Pons (tissue), 1 donor: ENCODE measurements around the gene ZNF808.
"Not testable (repeated sequence)": the region's sequence is repeated elsewhere in the genome, so short reads cannot be mapped to it uniquely, and the experiment has no call there.

ENCODE experiments used
- DNase-seq: peaks from one replicate; pipeline ENCODE4 v3.0.0-alpha.2; 2016; ENCODE audit warnings: low spot score

Gene ZNF808

GRCh38 chr19:52527134-52527955 lies at the start of gene ZNF808:
Gene ZNF808, plus strand, starts transcription at chr19:52527668. Its CDS starts 15,617 bp downstream, at chr19:52543285.
- DNase-seq, result peak; percentile 77

GRCh38 chr19:52484111-52484743 lies 43.2 kb upstream of the ZNF808 start:
- not testable (repeated sequence) for DNase-seq

DNA sequence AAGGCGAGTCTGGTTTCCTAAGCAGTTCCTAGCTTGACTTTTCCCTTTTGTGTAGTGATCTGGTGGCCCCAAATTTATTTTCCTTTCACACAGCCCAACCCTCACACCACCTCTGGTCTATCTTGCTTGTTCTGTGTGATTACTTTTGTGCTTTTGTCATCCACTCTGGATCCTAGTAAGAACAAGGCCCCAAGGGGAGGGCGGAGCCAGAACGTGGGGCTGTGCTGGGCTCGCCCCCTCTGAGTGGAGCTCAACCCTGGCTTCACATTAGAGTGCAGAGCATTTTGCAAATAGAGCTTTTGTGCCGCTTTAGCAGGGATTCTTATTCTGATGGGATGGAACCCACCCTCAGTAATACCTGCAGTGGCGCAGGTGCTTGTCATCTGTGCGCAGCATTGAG lies 42.4 kb upstream of the ZNF808 start:
- not testable (repeated sequence) for DNase-seq

DNA sequence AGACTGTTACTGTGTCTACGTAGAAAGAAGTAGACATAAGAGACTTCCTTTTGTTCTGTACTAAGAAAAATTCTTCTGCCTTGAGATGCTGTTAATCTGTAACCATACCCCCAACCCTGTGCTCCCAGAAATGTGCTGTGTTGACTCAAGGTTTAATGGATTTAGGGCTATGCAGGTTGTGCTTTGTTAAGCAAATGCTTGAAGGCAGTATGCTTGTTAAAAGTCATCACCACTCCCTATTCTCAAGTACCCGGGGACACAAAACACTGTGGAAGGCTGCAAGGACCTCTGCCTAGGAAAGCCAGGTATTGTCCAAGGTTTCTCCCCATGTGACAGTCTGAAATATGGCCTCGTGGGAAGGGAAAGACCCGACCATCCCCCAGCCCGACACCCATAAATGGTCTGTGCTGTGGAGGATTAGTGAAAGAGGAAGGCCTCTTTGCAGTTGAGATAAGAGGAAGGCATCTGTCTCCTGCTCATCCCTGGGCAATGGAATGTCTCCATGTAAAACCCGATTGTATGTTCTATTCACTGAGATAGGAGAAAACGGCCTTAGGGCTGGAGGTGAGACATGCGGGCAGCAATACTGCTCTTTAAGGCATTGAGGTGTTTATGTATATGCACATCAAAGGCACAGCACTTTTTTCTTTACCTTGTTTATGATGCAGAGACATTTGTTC lies 41.8 kb upstream of the ZNF808 start:
- not testable (repeated sequence) for DNase-seq

DNA sequence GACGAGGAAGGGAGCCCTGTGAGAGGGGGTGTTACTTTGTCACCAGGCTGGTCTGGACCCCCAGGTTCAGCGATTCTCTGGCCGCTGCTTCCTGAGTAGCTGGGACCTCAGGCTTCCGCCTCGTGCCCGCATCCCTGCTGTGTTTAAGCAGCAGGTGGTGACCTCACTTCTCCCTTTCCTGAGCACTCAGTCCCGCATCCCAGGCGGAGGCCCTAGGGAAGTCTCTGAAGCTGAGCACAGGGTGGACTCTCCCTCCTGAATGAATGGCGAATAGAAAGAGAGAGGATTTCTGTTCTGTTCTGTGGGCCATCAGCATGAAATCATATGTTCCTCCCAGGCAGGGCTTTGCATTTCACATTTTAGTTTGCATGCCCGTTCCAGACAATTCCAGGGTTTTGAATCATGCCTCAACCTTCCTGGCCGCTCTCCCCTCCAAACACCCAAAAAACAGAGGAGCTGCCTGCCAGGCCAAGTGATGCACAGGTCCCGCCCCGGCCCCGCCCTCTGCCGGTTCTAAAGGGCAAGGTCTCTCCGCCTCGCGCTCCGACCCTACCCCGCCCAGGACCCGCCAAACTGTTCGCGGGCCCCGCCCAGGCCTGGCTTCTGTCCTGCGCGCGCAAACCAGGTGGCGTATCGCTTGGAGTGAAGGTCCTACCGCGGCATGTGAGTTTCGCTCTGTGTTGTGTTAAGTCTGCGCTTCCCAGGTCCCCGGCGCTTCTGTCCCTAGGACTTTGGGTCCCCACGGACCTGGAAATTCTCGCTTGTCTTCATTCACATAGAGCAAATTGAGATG lies 35.1 kb upstream of the ZNF808 start:
- no peak for DNase-seq

GRCh38 chr19:52492994-52493470 lies 34.4 kb upstream of the ZNF808 start:
- no peak for DNase-seq

- no peak for DNase-seq
Measured at GRCh38 chr19:52494518-52494917, 33.0 kb upstream of the ZNF808 start.

DNA sequence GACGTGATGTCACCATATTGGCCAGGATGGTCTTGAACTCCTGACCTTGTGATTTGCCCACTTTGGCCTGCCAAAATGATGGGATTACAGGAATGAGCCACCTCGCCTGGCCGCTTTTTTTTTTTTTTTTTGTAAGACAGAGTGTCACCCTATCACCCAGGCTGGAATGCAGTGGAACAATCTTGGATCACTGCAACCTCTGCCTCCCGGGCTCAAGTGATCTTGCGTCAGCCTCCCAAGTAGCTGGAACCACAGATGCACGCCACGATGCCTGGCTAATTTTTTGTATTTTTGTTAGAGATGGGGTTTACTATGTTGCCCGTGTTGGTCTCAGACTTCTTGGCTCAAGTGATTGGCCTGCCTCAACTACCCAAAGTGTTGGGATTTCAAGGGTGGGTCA lies 28.9 kb upstream of the ZNF808 start:
- no peak for DNase-seq

- DNase-seq, result not testable (repeated sequence)
Measured at GRCh38 chr19:52500474-52500873, 27.0 kb upstream of the ZNF808 start.

GRCh38 chr19:52500991-52501390 lies 26.5 kb upstream of the ZNF808 start:
- not testable (repeated sequence) for DNase-seq

DNA sequence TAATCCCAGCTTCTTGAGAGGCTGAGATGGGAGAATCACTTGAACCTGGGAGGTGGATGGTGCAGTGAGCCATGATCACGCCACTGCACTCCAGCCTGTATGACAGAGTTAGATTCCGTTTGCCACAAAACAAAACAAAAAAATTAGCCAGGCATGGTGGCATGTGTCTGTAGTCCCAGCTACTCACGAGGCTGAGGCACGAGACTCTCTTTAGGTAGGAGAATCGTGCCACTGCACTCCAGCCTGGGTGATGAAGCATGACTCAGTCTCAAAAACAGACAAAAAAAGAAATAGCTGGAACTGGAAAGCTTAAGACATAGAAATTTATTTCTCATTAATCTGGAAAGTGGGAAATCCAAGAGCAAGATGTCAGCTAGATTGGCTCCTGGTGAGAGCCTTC lies 20.2 kb upstream of the ZNF808 start:
- no peak for DNase-seq

DNA sequence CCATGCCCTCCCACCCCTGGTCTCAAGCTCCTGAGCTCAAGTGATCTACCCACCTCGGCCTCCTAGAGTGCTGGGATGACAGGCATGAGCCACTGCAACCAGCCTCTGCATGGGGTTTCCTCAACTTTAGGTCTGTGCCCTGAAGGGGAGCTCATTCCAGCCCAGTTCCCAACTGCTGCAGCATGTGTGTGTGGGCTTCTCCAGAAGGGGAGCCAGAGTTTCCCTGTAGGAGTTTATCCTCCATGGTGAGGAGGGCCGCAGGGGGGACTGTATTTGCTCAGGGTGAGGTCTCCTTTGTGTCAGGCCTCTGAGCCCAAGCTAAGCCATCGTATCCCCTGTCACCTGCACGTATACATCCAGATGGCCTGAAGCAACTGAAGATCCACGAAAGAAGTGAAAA lies 11.3 kb upstream of the ZNF808 start:
- DNase-seq, result no peak

GRCh38 chr19:52518646-52519045 lies 8.8 kb upstream of the ZNF808 start:
- no peak for DNase-seq

GRCh38 chr19:52519175-52519574 lies 8.3 kb upstream of the ZNF808 start:
- DNase-seq, result not testable (repeated sequence)

DNA sequence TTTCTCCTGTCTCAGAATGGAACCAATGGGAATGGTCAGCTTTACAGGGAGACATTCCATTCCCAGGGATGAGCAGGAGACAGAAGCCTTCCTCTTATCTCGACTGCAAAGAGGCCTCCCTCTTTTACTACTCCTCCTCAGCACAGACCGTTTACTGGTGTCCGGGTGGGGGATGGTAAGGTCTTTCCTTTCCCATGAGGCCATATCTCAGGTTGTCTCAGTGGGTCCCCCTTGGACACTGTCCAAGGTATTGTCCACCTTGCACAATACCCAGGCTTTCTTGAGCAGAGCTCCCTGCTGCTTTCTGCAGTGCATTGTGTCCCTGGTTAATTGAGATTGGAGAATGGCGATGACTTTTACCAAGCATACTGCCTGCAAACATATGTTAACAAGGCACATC lies 7.5 kb upstream of the ZNF808 start:
- DNase-seq, result no peak

DNA sequence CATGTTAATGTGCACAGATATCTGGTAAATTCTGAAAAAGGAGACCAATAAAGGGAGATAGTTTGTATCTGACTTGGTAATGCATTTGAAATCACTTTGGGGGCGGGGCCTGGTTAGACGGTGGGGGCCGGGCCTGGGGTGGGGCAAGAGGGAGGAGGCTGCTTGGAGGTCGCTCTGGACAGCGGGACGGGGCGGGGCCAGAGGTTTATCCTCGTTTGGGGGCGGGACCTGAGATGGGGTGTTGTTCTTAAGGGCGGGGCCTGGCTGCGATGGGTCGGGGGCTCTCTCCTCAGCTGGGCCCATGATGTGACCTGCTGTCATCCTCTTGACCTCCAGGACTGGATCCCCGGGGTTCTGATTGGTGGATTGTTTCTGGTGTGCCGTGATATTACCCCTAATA lies 4.9 kb upstream of the ZNF808 start:
- no peak for DNase-seq

- DNase-seq, result no peak
Measured at GRCh38 chr19:52524086-52524485, 3.4 kb upstream of the ZNF808 start.

DNA sequence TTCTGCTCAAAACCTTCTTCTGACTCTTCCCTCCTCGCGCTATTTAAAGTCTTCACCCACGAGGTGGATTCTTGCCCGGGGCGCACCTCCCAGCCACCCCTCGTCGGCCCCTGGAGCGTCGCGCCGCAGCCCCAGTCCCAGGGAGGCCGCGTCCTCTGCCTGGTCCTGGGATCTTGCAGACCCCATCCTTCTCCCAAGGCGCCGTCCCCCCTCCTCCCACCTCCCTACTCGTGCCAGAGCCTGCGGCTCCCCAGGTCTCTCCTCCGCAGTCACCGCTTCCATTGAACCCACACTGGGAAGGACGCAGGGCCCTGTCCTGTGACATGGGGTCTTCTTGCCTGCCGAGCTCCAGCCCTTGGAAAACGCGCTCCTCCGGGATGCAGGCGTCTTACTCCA lies 486 bp downstream of the ZNF808 start:
- DNase-seq, result no peak

- DNase-seq, result no peak
Measured at GRCh38 chr19:52532480-52532879, 5.0 kb downstream of the ZNF808 start.

- no peak for DNase-seq
Measured at GRCh38 chr19:52533901-52534300, 6.4 kb downstream of the ZNF808 start.

GRCh38 chr19:52535385-52535770 lies 7.9 kb downstream of the ZNF808 start:
- DNase-seq, result not testable (repeated sequence)
